Skeletal muscle tissue (tissue), 4 donors: ENCODE measurements around the gene MDFI. TPM values are rescaled to one million over a fixed set of nuclear protein-coding genes. Genes with fewer than 3 reads are reported as not detected.

Experiments used
- H3K27ac ChIP-seq: one replicate; pipeline ENCODE4 v1.7.0; 2013; ENCODE audit warnings: mild to moderate bottlenecking, low read depth, low read length, inconsistent platforms
- H3K27me3 ChIP-seq, 3 donors: one replicate each; pipeline ENCODE4 v1.7.0; 2013; ENCODE audit warnings: low read length in 3 of 3; ENCODE audit not compliant: control insufficient read depth in 3 of 3, insufficient read depth in 3 of 3
- H3K36me3 ChIP-seq, 3 donors: one replicate each; pipeline ENCODE4 v1.7.0; 2013; ENCODE audit warnings: low read length in 3 of 3; ENCODE audit not compliant: control insufficient read depth in 3 of 3, insufficient read depth in 3 of 3
- H3K4me1 ChIP-seq, 3 donors: one replicate each; pipeline ENCODE4 v1.7.0; 2013; ENCODE audit warnings: low read length in 3 of 3, mild to moderate bottlenecking in 3 of 3; ENCODE audit not compliant: control insufficient read depth in 3 of 3, insufficient read depth in 3 of 3
- H3K4me3 ChIP-seq, 3 donors: one replicate each; pipeline ENCODE4 v1.7.0; 2013; ENCODE audit warnings: low read length in 3 of 3
- H3K9ac ChIP-seq, 3 donors: one replicate each; pipeline ENCODE4 v1.7.0; 2013; ENCODE audit warnings: low read length in 3 of 3, mild to moderate bottlenecking in 3 of 3, moderate library complexity in 2 of 3, low read depth in 1 of 3
- H3K9me3 ChIP-seq, 3 donors: one replicate each; pipeline ENCODE4 v1.7.0; 2013; ENCODE audit warnings: low read length in 3 of 3; ENCODE audit not compliant: control insufficient read depth in 3 of 3
- total RNA-seq: library from RNA; depleted of rRNA; stranded (reverse); fragments of >200 nt; gene quantifications from one replicate; pipeline ENCODE4 v1.2.3, GENCODE V29; 2014
- donor health status: Osteomylitis.

MDFI gene
- total RNA-seq, 1 donor from 2014 or later: 37.1 TPM

- Histone ChIP-seq H3K9me3 (no peaks in the 10 kb centered on the region), H3K36me3 (peaks cover 31 to 34% (median 31%) of the 10 kb centered on the region in 3 donors), H3K9ac (peak overlapping the region; percentile 5 to 79 (median 65)), H3K4me3 (peak overlapping the region; percentile 10 to 73 (median 56)), H3K27ac (peak overlapping the region; percentile 12), H3K27me3 (no peaks in the 10 kb centered on the region), H3K4me1 (peaks cover 15 to 23% (median 15%) of the 10 kb centered on the region in 3 donors)
These were observed 44.9 kb downstream of the MDFI start for GRCh38 chr6:41683273-41683522.

- Histone ChIP-seq H3K36me3 (peaks cover 33 to 36% (median 36%) of the 10 kb centered on the region in 3 donors), H3K4me3 (peak overlapping the region; percentile 10 to 73 (median 56)), H3K4me1 (peaks cover 19 to 29% (median 21%) of the 10 kb centered on the region in 3 donors), H3K27ac (peak overlapping the region; percentile 12), H3K9ac (peak overlapping the region; percentile 5 to 79 (median 65)), H3K9me3 (no peaks in the 10 kb centered on the region), H3K27me3 (no peaks in the 10 kb centered on the region)
These were observed 45.4 kb downstream of the MDFI start for GRCh38 chr6:41683523-41684310.

- H3K27me3 ChIP-seq: no peaks in the 10 kb centered on the region
- H3K36me3 ChIP-seq: peaks cover 35 to 42% (median 36%) of the 10 kb centered on the region in 3 donors
- no peak overlapping the region for H3K4me3 ChIP-seq
- H3K27ac ChIP-seq: no peak overlapping the region
- peaks cover 27 to 37% (median 28%) of the 10 kb centered on the region in 3 donors for H3K4me1 ChIP-seq
- H3K9me3 ChIP-seq: no peaks in the 10 kb centered on the region
- H3K9ac ChIP-seq: no peak overlapping the region
These were observed 46.3 kb downstream of the MDFI start for GRCh38 chr6:41684311-41685180.

- Histone ChIP-seq H3K4me3 (no peak overlapping the region), H3K4me1 (peaks cover 34 to 48% (median 35%) of the 10 kb centered on the region in 3 donors), H3K9ac (no peak overlapping the region), H3K27ac (no peak overlapping the region), H3K36me3 (peaks cover 41 to 48% (median 45%) of the 10 kb centered on the region in 3 donors), H3K27me3 (no peaks in the 10 kb centered on the region), H3K9me3 (no peaks in the 10 kb centered on the region)
These were observed 47.5 kb downstream of the MDFI start for GRCh38 chr6:41685641-41686380.

GRCh38 chr6:41687501-41688175 is 49.4 kb downstream of the MDFI start:
- H3K4me3 ChIP-seq: no peak overlapping the region
- H3K27ac ChIP-seq: no peak overlapping the region
- peaks cover 47 to 50% (median 48%) of the 10 kb centered on the region in 3 donors for H3K36me3 ChIP-seq
- no peak overlapping the region for H3K9ac ChIP-seq
- peaks cover 27 to 43% (median 27%) of the 10 kb centered on the region in 3 donors for H3K4me1 ChIP-seq
- no peaks in the 10 kb centered on the region for H3K9me3 ChIP-seq
- no peaks in the 10 kb centered on the region for H3K27me3 ChIP-seq

- H3K9ac ChIP-seq: peak overlapping the region in 1 of 3 donors; percentile 25
- no peaks in the 10 kb centered on the region for H3K9me3 ChIP-seq
- no peaks in the 10 kb centered on the region for H3K27me3 ChIP-seq
- no peak overlapping the region for H3K27ac ChIP-seq
- H3K4me3 ChIP-seq: no peak overlapping the region
- peaks cover 47 to 50% (median 48%) of the 10 kb centered on the region in 3 donors for H3K36me3 ChIP-seq
- H3K4me1 ChIP-seq: peaks cover 26 to 43% (median 27%) of the 10 kb centered on the region in 3 donors
These were observed 50.1 kb downstream of the MDFI start for GRCh38 chr6:41688256-41688965.

GRCh38 chr6:41689171-41690008 is 51.1 kb downstream of the MDFI start:
- Histone ChIP-seq H3K9me3 (no peaks in the 10 kb centered on the region), H3K27me3 (no peaks in the 10 kb centered on the region), H3K36me3 (peaks cover 46 to 50% (median 47%) of the 10 kb centered on the region in 3 donors), H3K9ac (peak overlapping the region in 1 of 3 donors; percentile 57), H3K4me1 (peaks cover 32 to 46% (median 35%) of the 10 kb centered on the region in 3 donors), H3K4me3 (no peak overlapping the region), H3K27ac (no peak overlapping the region)

GRCh38 chr6:41690541-41691330 is 52.5 kb downstream of the MDFI start:
- Histone ChIP-seq H3K27ac (no peak overlapping the region), H3K4me3 (no peak overlapping the region), H3K36me3 (peaks cover 36 to 40% (median 37%) of the 10 kb centered on the region in 3 donors), H3K9ac (peak overlapping the region in 1 of 3 donors; percentile 16), H3K27me3 (no peaks in the 10 kb centered on the region), H3K4me1 (peaks cover 40 to 59% (median 45%) of the 10 kb centered on the region in 3 donors), H3K9me3 (no peaks in the 10 kb centered on the region)
